ENCODE results near the gene AARS2.

AARS2 gene

GRCh38 chr6:44301782-44302564, 11.2 kb downstream of the AARS2 start:
- Mint-ChIP-seq H3K4me3 (no peak overlapping the region), H3K4me1 (no peaks in the 10 kb centered on the region), H3K36me3 (ENCODE audit: low read depth) (peaks cover 36% of the 10 kb centered on the region), H3K9me3 (no peaks in the 10 kb centered on the region), H3K27ac (no peak overlapping the region), H3K27me3 (ENCODE audit: low read depth) (peaks cover 26% of the 10 kb centered on the region)
- no peak for TF ChIP-seq CTCF (IDR thresholded peaks at IDR 0.05; ENCODE audit: unreplicated experiment in 3 of 3)

DNA sequence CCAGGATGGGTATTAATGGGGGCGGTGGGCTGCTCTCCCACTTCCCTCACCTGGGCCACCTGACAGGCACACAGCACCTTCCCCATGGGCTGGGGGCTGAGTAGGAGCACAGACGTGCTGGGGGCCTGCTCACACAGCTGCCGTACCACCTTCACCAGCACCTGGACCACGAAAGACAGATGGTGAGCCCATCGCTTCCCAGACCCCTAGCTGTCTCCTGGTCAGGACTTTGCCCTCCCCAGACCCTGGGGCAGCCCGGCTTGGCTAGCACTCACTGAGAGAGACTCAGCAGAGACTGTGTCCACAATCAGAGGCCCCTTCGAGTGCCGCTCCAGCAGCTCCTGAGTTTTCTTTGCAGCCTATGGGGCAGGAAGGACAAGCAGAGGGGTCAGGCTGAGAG, 12.0 kb downstream of the AARS2 start:
- H3K4me1 Mint-ChIP-seq: no peaks in the 10 kb centered on the region
- no peak for TF ChIP-seq CTCF (IDR thresholded peaks at IDR 0.05; ENCODE audit: unreplicated experiment in 3 of 3)
- H3K27ac Mint-ChIP-seq: no peak overlapping the region

GRCh38 chr6:44300292-44300823, 12.8 kb downstream of the AARS2 start:
- Mint-ChIP-seq H3K36me3 (ENCODE audit: low read depth) (peaks cover 30% of the 10 kb centered on the region), H3K9me3 (no peaks in the 10 kb centered on the region), H3K27ac (no peak overlapping the region), H3K4me3 (no peak overlapping the region), H3K27me3 (ENCODE audit: low read depth) (peaks cover 41% of the 10 kb centered on the region), H3K4me1 (no peaks in the 10 kb centered on the region)
- no peak for TF ChIP-seq CTCF (IDR thresholded peaks at IDR 0.05; ENCODE audit: unreplicated experiment in 3 of 3)

More for the DNA sequence above, 12.0 kb downstream of the AARS2 start:
- Mint-ChIP-seq H3K9me3 (no peaks in the 10 kb centered on the region), H3K36me3 (ENCODE audit: low read depth) (peaks cover 36% of the 10 kb centered on the region), H3K4me3 (no peak overlapping the region), H3K27me3 (ENCODE audit: low read depth) (peaks cover 35% of the 10 kb centered on the region)

DNA sequence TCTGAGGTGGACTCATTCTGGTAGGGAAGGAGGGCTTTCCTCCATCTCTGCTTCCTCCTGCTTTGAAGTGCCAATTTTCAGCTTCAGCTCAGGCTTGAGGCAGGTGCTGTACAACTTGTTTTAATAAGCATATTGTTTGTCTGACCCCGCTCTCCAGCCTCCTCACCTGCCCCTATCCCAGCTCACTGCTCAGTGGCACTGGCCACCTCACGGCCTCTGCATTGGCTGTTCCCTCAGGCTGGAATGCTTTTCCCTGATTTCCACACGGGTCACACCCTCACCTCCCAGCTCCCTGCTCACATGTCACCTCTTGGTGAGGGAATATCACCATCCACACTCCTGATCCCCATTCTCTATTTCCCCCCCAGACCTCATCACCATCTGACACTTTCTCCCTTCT, 14.3 kb downstream of the AARS2 start:
- Mint-ChIP-seq H3K27me3 (ENCODE audit: low read depth) (peaks cover 56% of the 10 kb centered on the region), H3K27ac (no peak overlapping the region), H3K4me3 (peak overlapping the region in 2 of 3 experiments; percentile 45 to 74), H3K4me1 (no peaks in the 10 kb centered on the region), H3K9me3 (no peaks in the 10 kb centered on the region), H3K36me3 (ENCODE audit: low read depth) (peaks cover 29% of the 10 kb centered on the region)
- TF ChIP-seq CTCF (IDR thresholded peaks at IDR 0.05; ENCODE audit: unreplicated experiment in 3 of 3): no peak

- Mint-ChIP-seq H3K4me3 (peak overlapping the region; percentile 55 to 75 (median 74)), H3K9me3 (no peaks in the 10 kb centered on the region), H3K36me3 (ENCODE audit: low read depth) (peaks cover 23% of the 10 kb centered on the region), H3K27ac (no peak overlapping the region), H3K27me3 (ENCODE audit: low read depth) (peaks cover 62% of the 10 kb centered on the region), H3K4me1 (no peaks in the 10 kb centered on the region)
- TF ChIP-seq CTCF (IDR thresholded peaks at IDR 0.05; ENCODE audit: unreplicated experiment in 3 of 3): no peak
Measured at GRCh38 chr6:44298055-44298803, 14.9 kb downstream of the AARS2 start.
